ENCODE results near the gene KCNIP3.

KCNIP3 gene

GRCh38 chr2:95318431-95319220 lies 21.5 kb downstream of the KCNIP3 start:
- H2AFZ ChIP-seq (ENCODE audit: low read depth), result no peak overlapping the region
- H3K9ac ChIP-seq, result no peak overlapping the region
- H3K27ac ChIP-seq, result no peak overlapping the region
- H3K79me2 ChIP-seq (ENCODE audit: insufficient read depth, low read depth), result no peaks in the 10 kb centered on the region
- H3K4me1 ChIP-seq (ENCODE audit: low read depth, poor library complexity, severe bottlenecking), result no peaks in the 10 kb centered on the region
- no peaks in the 10 kb centered on the region for H3K27me3 ChIP-seq (ENCODE audit: insufficient read depth, low read depth)
- H4K20me1 ChIP-seq (ENCODE audit: insufficient read depth), result no peaks in the 10 kb centered on the region
- no peak overlapping the region for H3K4me3 ChIP-seq (IDR thresholded peaks at IDR 0.05; ENCODE audit: insufficient read depth, low read depth, low read length)
- no peaks in the 10 kb centered on the region for H3K36me3 ChIP-seq (ENCODE audit: insufficient read depth)
- TF ChIP-seq CTCF (conservative IDR thresholded peaks at IDR 0.05; ENCODE audit: low read depth, low read length), result no peak
- no peak overlapping the region for H3K4me2 ChIP-seq

GRCh38 chr2:95319481-95320343 lies 22.6 kb downstream of the KCNIP3 start:
- H3K4me1 ChIP-seq (ENCODE audit: low read depth, poor library complexity, severe bottlenecking), result no peaks in the 10 kb centered on the region
- no peaks in the 10 kb centered on the region for H4K20me1 ChIP-seq (ENCODE audit: insufficient read depth)
- H3K36me3 ChIP-seq (ENCODE audit: insufficient read depth), result no peaks in the 10 kb centered on the region
- H3K79me2 ChIP-seq (ENCODE audit: insufficient read depth, low read depth), result no peaks in the 10 kb centered on the region
- H3K27ac ChIP-seq, result no peak overlapping the region
- H3K9ac ChIP-seq, result no peak overlapping the region
- no peaks in the 10 kb centered on the region for H3K27me3 ChIP-seq (ENCODE audit: insufficient read depth, low read depth)
- H3K4me2 ChIP-seq, result no peak overlapping the region
- no peak for TF ChIP-seq CTCF (conservative IDR thresholded peaks at IDR 0.05; ENCODE audit: low read depth, low read length)
- H2AFZ ChIP-seq (ENCODE audit: low read depth), result no peak overlapping the region
- H3K4me3 ChIP-seq (IDR thresholded peaks at IDR 0.05; ENCODE audit: insufficient read depth, low read depth, low read length), result no peak overlapping the region

GRCh38 chr2:95320344-95320712 lies 23.2 kb downstream of the KCNIP3 start:
- no peaks in the 10 kb centered on the region for H3K27me3 ChIP-seq (ENCODE audit: insufficient read depth, low read depth)
- H3K9ac ChIP-seq, result no peak overlapping the region
- no peaks in the 10 kb centered on the region for H3K79me2 ChIP-seq (ENCODE audit: insufficient read depth, low read depth)
- H2AFZ ChIP-seq (ENCODE audit: low read depth), result no peak overlapping the region
- no peak for TF ChIP-seq CTCF (conservative IDR thresholded peaks at IDR 0.05; ENCODE audit: low read depth, low read length)
- H3K4me1 ChIP-seq (ENCODE audit: low read depth, poor library complexity, severe bottlenecking), result no peaks in the 10 kb centered on the region
- no peak overlapping the region for H3K27ac ChIP-seq
- no peaks in the 10 kb centered on the region for H3K36me3 ChIP-seq (ENCODE audit: insufficient read depth)
- no peaks in the 10 kb centered on the region for H4K20me1 ChIP-seq (ENCODE audit: insufficient read depth)
- no peak overlapping the region for H3K4me3 ChIP-seq (IDR thresholded peaks at IDR 0.05; ENCODE audit: insufficient read depth, low read depth, low read length)
- H3K4me2 ChIP-seq, result no peak overlapping the region

- Histone ChIP-seq H3K9ac (no peak overlapping the region), H3K4me1 (ENCODE audit: low read depth, poor library complexity, severe bottlenecking) (no peaks in the 10 kb centered on the region), H3K79me2 (ENCODE audit: insufficient read depth, low read depth) (no peaks in the 10 kb centered on the region), H3K27me3 (ENCODE audit: insufficient read depth, low read depth) (no peaks in the 10 kb centered on the region), H4K20me1 (ENCODE audit: insufficient read depth) (no peaks in the 10 kb centered on the region), H2AFZ (ENCODE audit: low read depth) (no peak overlapping the region), H3K36me3 (ENCODE audit: insufficient read depth) (no peaks in the 10 kb centered on the region), H3K4me2 (no peak overlapping the region), H3K27ac (no peak overlapping the region), H3K4me3 (IDR thresholded peaks at IDR 0.05; ENCODE audit: insufficient read depth, low read depth, low read length) (no peak overlapping the region)
- TF ChIP-seq CTCF (conservative IDR thresholded peaks at IDR 0.05; ENCODE audit: low read depth, low read length), result no peak
Measured at GRCh38 chr2:95320986-95321767, 24.0 kb downstream of the KCNIP3 start.
